ENCODE data around the gene MKI67. TPM values are rescaled to one million over a fixed set of nuclear protein-coding genes. Genes with fewer than 3 reads are reported as not detected.

The MKI67 gene
- polyA plus RNA-seq, 1 donor from 2014 or later: 0.16 TPM

- no peak overlapping the region for H3K27ac ChIP-seq (ENCODE audit: low read length)
Observed at GRCh38 chr10:128048819-128049210, 77.4 kb downstream of the MKI67 start.

More at GRCh38 chr10:128048819-128049210, 77.4 kb downstream of the MKI67 start:
- Histone ChIP-seq H4K20me1 (ENCODE audit: insufficient read depth) (no peaks in the 10 kb centered on the region), H3K9me3 (ENCODE audit: low read length) (no peaks in the 10 kb centered on the region), H3F3A (ENCODE audit: insufficient read depth, low read length, poor library complexity, severe bottlenecking) (no peaks in the 10 kb centered on the region), H2AFZ (ENCODE audit: low read depth, low read length) (no peak overlapping the region), H3K9me2 (ENCODE audit: insufficient read depth, low read length) (no peaks in the 10 kb centered on the region), H3K4me3 (ENCODE audit: low read length) (no peak overlapping the region), H3K36me3 (ENCODE audit: insufficient read depth, low read length) (no peaks in the 10 kb centered on the region), H3K79me2 (replicated peaks; ENCODE audit: insufficient read depth, low read length) (no peaks in the 10 kb centered on the region), H3K9ac (ENCODE audit: low read length) (no peak overlapping the region), H3K27me3 (ENCODE audit: insufficient read depth, low read depth, low read length) (no peaks in the 10 kb centered on the region), H3K4me2 (ENCODE audit: low read length) (no peak overlapping the region)
- TF ChIP-seq RAD21 (conservative IDR thresholded peaks at IDR 0.05): no peak
- TF ChIP-seq REST (IDR thresholded peaks at IDR 0.05; ENCODE audit: borderline replicate concordance): no peak
- no peak for TF ChIP-seq EZH2 (IDR thresholded peaks at IDR 0.05; ENCODE audit: borderline replicate concordance, insufficient read depth, low read length, poor library complexity, severe bottlenecking)
- TF ChIP-seq CTCF (IDR thresholded peaks at IDR 0.05; ENCODE audit: poor library complexity, severe bottlenecking): no peak
- TF ChIP-seq EP300 (conservative IDR thresholded peaks at IDR 0.05; ENCODE audit: poor library complexity, severe bottlenecking): no peak
- no peak for TF ChIP-seq MXI1 (conservative IDR thresholded peaks at IDR 0.05; ENCODE audit: poor library complexity, severe bottlenecking)
- no peak for TF ChIP-seq POLR2AphosphoS5 (IDR thresholded peaks at IDR 0.05)
- TF ChIP-seq SMC3 (conservative IDR thresholded peaks at IDR 0.05; ENCODE audit: poor library complexity): no peak
- no peak for TF ChIP-seq TAF1 (IDR thresholded peaks at IDR 0.05; ENCODE audit: low read depth)
